ENCODE results near the gene GOLGA8A. TPM values are rescaled to one million over a fixed set of nuclear protein-coding genes. Genes with fewer than 3 reads are reported as not detected.
"Not testable (repeated sequence)": the region's sequence is repeated elsewhere in the genome, so short reads cannot be mapped to it uniquely, and the experiment has no call there.

Gene GOLGA8A
- total RNA-seq, 1 donor from 2014 or later: 35.0 TPM

- Histone ChIP-seq H3K36me3 (no peaks in the 10 kb centered on the region), H3K27me3 (no peaks in the 10 kb centered on the region), H3K4me3 (peak overlapping the region; percentile 54 to 97), H3K4me1 (no peaks in the 10 kb centered on the region), H3K27ac (peak overlapping the region; percentile 34 to 70), H3K9me3 (no peaks in the 10 kb centered on the region)
- DNase-seq (ENCODE audit: low spot score in 2 of 2): no peak
- TF ChIP-seq CTCF (IDR thresholded peaks at IDR 0.05): no peak
- intact Hi-C loops (cut with DNase I): no loop called here
Measured at GRCh38 chr15:34436956-34437442, 609 bp downstream of the GOLGA8A start.

- Histone ChIP-seq H3K27ac (peak overlapping the region; percentile 34 to 70), H3K4me3 (peak overlapping the region; percentile 54 to 97), H3K9me3 (no peaks in the 10 kb centered on the region), H3K4me1 (no peaks in the 10 kb centered on the region), H3K27me3 (no peaks in the 10 kb centered on the region), H3K36me3 (no peaks in the 10 kb centered on the region)
- intact Hi-C loops (cut with DNase I): no loop called here
- TF ChIP-seq CTCF (IDR thresholded peaks at IDR 0.05): no peak
- no peak for DNase-seq (ENCODE audit: low spot score in 2 of 2)
Measured at GRCh38 chr15:34436126-34436955, 1.3 kb downstream of the GOLGA8A start.

GRCh38 chr15:34435658-34436057, 1.9 kb downstream of the GOLGA8A start:
- H3K27me3 ChIP-seq: no peaks in the 10 kb centered on the region
- H3K4me1 ChIP-seq: no peaks in the 10 kb centered on the region
- H3K36me3 ChIP-seq: no peaks in the 10 kb centered on the region
- no peak overlapping the region for H3K27ac ChIP-seq
- H3K9me3 ChIP-seq: no peaks in the 10 kb centered on the region
- TF ChIP-seq CTCF (IDR thresholded peaks at IDR 0.05): no peak
- DNase-seq (ENCODE audit: low spot score in 2 of 2): no peak
- H3K4me3 ChIP-seq: peak overlapping the region in 1 of 2 donors; percentile 97
- intact Hi-C loops (cut with DNase I): no loop called here

- no peak for DNase-seq (ENCODE audit: low spot score in 2 of 2)
- Histone ChIP-seq H3K27ac (no peak overlapping the region), H3K4me1 (no peaks in the 10 kb centered on the region), H3K27me3 (no peaks in the 10 kb centered on the region), H3K9me3 (no peaks in the 10 kb centered on the region), H3K4me3 (no peak overlapping the region), H3K36me3 (no peaks in the 10 kb centered on the region)
- intact Hi-C loops (cut with DNase I): no loop called here
- no peak for TF ChIP-seq CTCF (IDR thresholded peaks at IDR 0.05)
Measured at GRCh38 chr15:34434627-34435305, 2.8 kb downstream of the GOLGA8A start.

- H3K4me3 ChIP-seq; H3K27me3 ChIP-seq; intact Hi-C loops (cut with DNase I); H3K9me3 ChIP-seq; H3K36me3 ChIP-seq; H3K4me1 ChIP-seq; H3K27ac ChIP-seq; DNase-seq (ENCODE audit: low spot score in 2 of 2): not testable (repeated sequence)
Measured at GRCh38 chr15:34433956-34434626, 3.5 kb downstream of the GOLGA8A start.

- intact Hi-C loops (cut with DNase I); H3K36me3 ChIP-seq; H3K9me3 ChIP-seq; DNase-seq (ENCODE audit: low spot score in 2 of 2); H3K4me1 ChIP-seq; H3K27ac ChIP-seq; H3K27me3 ChIP-seq; H3K4me3 ChIP-seq: not testable (repeated sequence)
Measured at GRCh38 chr15:34430642-34431041, 7.0 kb downstream of the GOLGA8A start.

GRCh38 chr15:34423425-34424090, 14.1 kb downstream of the GOLGA8A start:
- DNase-seq (ENCODE audit: low spot score in 2 of 2); H3K27ac ChIP-seq; H3K27me3 ChIP-seq; H3K4me3 ChIP-seq; intact Hi-C loops (cut with DNase I); H3K9me3 ChIP-seq; H3K4me1 ChIP-seq; H3K36me3 ChIP-seq: not testable (repeated sequence)

GRCh38 chr15:34420953-34421352, 16.7 kb downstream of the GOLGA8A start:
- H3K27me3 ChIP-seq; H3K27ac ChIP-seq; intact Hi-C loops (cut with DNase I); H3K4me3 ChIP-seq; H3K4me1 ChIP-seq; H3K9me3 ChIP-seq; DNase-seq (ENCODE audit: low spot score in 2 of 2); H3K36me3 ChIP-seq: not testable (repeated sequence)

GRCh38 chr15:34418435-34418834, 19.2 kb downstream of the GOLGA8A start:
- intact Hi-C loops (cut with DNase I); H3K9me3 ChIP-seq; H3K27ac ChIP-seq; DNase-seq (ENCODE audit: low spot score in 2 of 2); H3K27me3 ChIP-seq; H3K4me3 ChIP-seq; H3K36me3 ChIP-seq; H3K4me1 ChIP-seq: not testable (repeated sequence)

All from ascending aorta (tissue), 2 donors.